Activated effector memory CD4-positive, alpha-beta T cell treated with Interleukin-2 at 50 U/mL for 16 hours (primary cell): ENCODE measurements around the gene KIF26A.
"Not testable (repeated sequence)": the region's sequence is repeated elsewhere in the genome, so short reads cannot be mapped to it uniquely, and the experiment has no call there.

Experiments used
- DNase-seq: peaks from one replicate; pipeline ENCODE4 v3.0.0-alpha.2; 2020

The KIF26A gene

DNA sequence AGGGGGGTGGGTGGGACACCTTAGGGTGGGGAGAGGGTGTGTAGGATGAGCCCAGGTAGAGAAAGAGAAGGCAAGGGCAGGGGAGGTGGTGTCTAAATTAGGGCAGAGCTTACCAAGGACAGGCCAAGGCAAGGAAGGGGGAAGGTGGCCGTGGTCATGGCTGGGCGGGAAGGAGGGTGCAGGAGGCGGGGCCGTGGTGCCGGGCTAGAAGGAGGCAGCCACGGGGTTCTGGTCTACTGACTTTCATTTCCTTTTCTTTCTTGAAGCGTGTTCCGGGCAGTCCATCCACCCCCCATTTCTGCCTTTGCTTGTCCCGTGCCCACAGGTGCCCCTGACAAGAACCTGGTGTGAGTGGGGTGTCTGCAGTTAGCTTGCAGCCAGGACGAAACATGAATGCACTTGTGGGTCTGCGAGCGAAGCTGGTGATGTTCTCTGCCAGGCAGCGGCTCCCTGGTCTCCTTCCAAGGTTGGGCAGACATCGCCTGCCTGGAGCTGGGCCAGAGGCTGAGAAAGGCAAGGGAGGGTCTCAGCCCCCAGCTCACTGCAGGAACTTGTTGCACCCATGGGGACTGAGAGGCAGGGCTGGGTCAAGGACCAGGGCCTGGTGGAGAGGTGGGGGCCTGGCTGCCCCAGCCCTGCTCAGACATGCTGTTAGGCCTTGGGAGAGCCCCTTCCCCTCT is 58.2 kb downstream of the KIF26A start:
- no peak for DNase-seq

GRCh38 chr14:104197449-104198247 is 59.3 kb downstream of the KIF26A start:
- DNase-seq, result no peak

DNA sequence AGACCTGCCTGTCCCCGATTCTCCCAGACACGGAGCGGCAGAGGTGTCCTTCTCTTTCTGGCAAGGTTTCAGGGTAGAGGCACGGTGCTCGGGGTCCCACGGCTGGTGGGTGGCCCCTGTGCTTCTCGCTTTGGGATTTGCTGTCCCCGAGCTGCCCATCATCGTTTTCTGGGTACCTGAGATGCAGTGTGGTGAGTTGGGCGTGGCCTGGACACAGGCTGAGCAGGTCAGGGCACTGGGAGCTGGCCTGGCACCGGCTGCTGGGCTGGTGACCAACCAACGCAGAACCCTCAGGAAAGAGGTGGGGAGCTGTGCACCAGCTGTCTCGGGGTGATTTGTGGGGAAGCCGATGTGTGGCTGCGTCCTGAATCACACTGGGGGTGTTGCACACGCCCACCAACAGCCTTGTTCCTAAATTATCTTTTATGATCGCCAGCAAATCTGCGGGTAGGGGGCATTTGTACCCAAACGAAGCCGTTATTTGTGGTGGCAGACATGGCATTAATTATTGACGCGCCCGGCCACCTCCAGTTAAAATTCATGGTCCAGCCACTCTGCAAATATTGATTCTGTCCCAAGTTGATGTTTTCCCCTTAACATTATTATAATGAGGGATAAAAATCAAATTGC is 61.0 kb downstream of the KIF26A start:
- DNase-seq, result no peak

DNA sequence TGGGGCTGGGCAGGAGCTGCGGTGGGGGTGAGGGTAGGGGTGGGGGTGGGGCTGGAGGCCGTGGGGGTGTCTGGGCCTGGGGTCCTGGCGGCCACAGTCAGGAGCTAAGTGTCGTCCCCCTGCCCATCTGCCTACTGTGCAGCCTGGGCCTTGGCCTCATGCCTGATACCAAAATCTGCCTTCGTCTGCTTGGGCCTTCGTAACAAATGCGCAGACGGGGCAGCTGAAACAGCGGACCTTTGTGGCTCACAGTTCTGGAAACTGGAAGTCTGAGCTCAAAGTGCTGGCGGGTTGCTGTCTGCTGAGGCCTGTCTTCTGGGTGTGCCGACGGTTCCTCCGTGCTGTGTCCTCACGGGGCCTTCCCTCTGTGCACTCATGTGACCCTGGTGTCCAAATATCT is 61.7 kb downstream of the KIF26A start:
- DNase-seq, result no peak

- no peak for DNase-seq
Observed at GRCh38 chr14:104200591-104200990, 62.2 kb downstream of the KIF26A start.

DNA sequence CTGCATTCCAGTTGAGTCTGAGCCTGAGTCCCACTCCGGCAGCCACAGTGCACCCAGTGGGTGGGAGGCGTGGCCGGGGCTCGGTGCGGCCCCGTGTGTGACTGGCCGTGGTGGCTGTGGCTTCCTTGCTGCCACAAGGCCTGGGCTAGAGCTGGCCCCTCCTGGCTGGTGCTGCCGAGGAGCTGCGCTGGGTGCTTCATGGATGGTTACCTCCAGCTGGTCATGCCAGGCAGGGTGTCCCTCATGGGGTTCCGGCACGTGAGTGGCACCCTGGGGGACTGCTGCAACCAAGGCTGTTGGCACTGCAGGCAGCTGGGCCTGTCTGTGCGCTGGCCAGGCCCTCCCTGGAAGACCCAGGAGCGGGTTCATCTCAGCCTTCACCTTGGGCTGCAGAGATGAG is 62.7 kb downstream of the KIF26A start:
- no peak for DNase-seq

GRCh38 chr14:104201496-104201895 is 63.1 kb downstream of the KIF26A start:
- DNase-seq, result no peak

GRCh38 chr14:104202259-104203070 is 64.1 kb downstream of the KIF26A start:
- DNase-seq, result no peak

DNA sequence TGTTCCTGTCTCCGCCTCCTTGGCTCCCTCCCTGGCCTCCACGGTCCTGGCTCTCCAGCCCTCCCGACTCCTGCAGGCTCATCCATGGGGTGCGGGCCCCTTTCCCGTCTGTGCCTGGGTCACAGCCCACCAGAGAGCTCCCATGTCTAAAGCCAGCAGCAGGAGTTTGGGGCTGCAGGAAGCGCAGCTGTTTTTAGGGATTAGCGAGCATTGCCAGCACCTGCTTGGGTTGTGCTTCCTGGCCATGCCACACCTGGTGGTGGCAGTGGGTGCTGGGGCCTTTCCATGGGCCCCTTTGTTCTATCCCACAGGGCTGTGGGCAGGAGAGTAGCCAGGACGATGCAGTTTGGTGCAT is 64.7 kb downstream of the KIF26A start:
- no peak for DNase-seq

DNA sequence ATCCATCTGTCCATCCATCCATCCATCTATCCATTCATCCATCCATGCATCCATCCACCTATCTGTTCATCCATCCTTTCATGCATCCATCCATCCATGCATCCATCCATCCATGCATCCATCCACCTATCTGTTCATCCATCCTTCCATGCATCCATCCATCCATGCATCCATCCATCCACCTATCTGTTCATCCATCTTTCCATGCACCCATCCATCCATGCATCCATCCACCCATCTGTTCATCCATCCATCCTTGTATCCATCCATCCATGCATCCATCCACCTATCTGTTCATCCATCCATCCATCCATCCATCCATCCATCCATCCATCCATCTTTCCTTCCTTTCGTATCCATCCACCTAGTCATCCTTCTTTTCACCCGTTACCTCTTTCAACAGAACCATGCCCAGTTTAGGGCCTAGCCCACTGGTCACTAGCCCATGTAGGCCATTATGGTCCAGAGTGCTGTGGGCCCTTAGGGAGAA is 66.3 kb downstream of the KIF26A start:
- DNase-seq, result no peak

- no peak for DNase-seq
Observed at GRCh38 chr14:104205781-104206180, 67.4 kb downstream of the KIF26A start.

GRCh38 chr14:104206281-104206904 is 68.0 kb downstream of the KIF26A start:
- no peak for DNase-seq

GRCh38 chr14:104207142-104208014 is 69.0 kb downstream of the KIF26A start:
- DNase-seq, result no peak

- not testable (repeated sequence) for DNase-seq
Observed at GRCh38 chr14:104208015-104208295, 69.6 kb downstream of the KIF26A start.

GRCh38 chr14:104208331-104208730 is 69.9 kb downstream of the KIF26A start:
- DNase-seq, result not testable (repeated sequence)

DNA sequence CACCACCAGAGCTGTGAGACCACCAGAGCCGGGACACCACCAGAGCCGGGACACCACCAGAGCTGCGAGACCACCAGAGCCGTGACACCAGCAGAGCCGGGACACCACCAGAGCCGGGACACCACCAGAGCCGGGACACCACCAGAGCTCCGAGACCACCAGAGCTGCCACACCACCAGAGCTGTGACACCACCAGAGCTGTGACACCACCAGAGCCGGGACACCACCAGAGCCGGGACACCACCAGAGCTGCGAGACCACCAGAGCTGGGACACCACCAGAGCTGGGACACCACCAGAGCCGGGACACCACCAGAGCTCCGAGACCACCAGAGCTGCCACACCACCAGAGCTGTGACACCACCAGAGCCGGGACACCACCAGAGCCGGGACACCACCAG is 70.7 kb downstream of the KIF26A start:
- not testable (repeated sequence) for DNase-seq

DNA sequence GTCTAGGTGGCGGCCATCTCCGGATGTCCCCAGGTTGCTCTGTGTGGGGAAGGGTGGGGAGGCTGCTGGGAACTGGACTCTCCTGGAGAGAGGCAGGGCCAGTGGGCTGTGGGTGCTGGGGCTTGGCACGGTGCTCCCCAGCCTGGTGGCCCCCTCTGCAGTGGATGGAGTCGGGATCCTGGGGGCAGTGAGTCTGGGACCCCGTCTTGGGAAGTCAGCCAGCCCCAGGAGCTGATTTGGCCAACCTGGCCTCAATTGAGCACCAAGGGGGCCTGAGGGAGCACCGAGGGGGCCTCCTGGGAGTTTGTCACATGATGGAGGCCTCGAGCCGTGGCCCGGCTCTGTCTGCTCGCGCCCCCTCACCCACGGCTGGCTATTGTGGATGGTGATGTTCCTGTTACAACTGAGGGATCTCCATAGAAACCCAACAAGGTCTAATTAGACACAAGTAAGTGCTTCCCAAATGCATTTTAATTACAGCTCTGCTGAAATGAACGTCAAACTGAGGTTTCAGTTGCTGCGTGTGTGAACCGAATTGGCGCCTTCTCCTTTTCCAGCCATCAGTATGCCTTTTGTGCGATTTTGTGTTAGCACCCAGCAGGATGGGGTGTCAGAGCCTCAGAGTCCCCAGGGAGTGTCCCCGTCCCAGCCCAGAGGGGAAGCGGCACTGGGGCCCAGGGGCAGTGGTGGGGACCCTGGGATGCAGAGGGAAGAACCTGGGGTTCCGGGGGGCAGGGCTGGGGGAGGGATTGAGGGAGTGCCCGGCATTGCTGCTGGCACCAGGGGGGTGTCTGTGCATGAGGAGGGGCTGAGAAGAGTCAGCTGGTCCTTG is 71.8 kb downstream of the KIF26A start:
- no peak for DNase-seq

- DNase-seq, result no peak
Observed at GRCh38 chr14:104210817-104211195, 72.4 kb downstream of the KIF26A start.

GRCh38 chr14:104211215-104211614 is 72.8 kb downstream of the KIF26A start:
- DNase-seq, result no peak

DNA sequence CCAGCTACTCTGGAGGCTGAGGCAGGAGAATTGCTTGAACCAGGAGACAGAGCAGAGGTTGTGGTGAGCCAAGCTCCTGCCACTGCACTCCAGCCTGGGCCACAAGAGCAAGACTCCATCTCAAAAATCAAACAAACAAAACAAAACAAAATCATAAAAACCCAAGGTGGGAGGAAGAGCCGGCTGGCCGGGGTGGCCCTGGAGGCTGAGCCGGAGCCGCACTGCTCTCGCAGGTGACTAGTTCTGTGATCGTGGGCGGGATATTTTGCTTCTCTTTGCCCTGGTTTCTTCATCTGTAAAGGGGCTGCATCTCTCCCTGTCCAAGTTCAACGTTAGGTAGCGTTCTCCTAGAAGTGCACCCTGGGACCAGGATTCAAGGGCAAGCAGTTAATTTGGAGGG is 73.4 kb downstream of the KIF26A start:
- DNase-seq, result no peak
